ENCODE data around the gene ERBB3. TPM values are rescaled to one million over a fixed set of nuclear protein-coding genes. Genes with fewer than 3 reads are reported as not detected.
A peak's percentile ranks its signal among the peaks of the same experiment; 100 is the strongest.

ERBB3 gene
- total RNA-seq, 6 donors from 2014 or later, result 56.8 to 171 (median 101) TPM

GRCh38 chr12:56129942-56130495, 50.1 kb downstream of the ERBB3 start:
- WGBS, 2 donors, result 61 to 62% methylated on average over 22 of the region's 22 CpGs
- H3K27ac ChIP-seq, result peak overlapping the region; percentile 84 to 95 (median 90)
- H3K36me3 ChIP-seq, result peaks cover 18 to 47% (median 41%) of the 10 kb centered on the region in 4 donors
- TF ChIP-seq POLR2AphosphoS5 (IDR thresholded peaks at IDR 0.05) (no peak), POLR2A (IDR thresholded peaks at IDR 0.05) (no peak), EP300 (IDR thresholded peaks at IDR 0.05) (no peak)
- TF ChIP-seq, protein P1, sequence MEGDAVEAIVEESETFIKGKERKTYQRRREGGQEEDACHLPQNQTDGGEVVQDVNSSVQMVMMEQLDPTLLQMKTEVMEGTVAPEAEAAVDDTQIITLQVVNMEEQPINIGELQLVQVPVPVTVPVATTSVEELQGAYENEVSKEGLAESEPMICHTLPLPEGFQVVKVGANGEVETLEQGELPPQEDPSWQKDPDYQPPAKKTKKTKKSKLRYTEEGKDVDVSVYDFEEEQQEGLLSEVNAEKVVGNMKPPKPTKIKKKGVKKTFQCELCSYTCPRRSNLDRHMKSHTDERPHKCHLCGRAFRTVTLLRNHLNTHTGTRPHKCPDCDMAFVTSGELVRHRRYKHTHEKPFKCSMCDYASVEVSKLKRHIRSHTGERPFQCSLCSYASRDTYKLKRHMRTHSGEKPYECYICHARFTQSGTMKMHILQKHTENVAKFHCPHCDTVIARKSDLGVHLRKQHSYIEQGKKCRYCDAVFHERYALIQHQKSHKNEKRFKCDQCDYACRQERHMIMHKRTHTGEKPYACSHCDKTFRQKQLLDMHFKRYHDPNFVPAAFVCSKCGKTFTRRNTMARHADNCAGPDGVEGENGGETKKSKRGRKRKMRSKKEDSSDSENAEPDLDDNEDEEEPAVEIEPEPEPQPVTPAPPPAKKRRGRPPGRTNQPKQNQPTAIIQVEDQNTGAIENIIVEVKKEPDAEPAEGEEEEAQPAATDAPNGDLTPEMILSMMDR (IDR thresholded peaks at IDR 0.05), result no peak
- no peak for DNase-seq
- ATAC-seq (ENCODE audit: low FRiP score in 2 of 2), result no peak
- no peaks in the 10 kb centered on the region for H3K27me3 ChIP-seq
- H3K4me1 ChIP-seq, result peaks cover 31 to 49% (median 36%) of the 10 kb centered on the region in 4 donors
- H3K9me3 ChIP-seq, result no peaks in the 10 kb centered on the region
- peak overlapping the region in 3 of 4 donors; percentile 63 to 94 (median 70) for H3K4me3 ChIP-seq

- 79 to 95% methylated on average over 4 of the region's 4 CpGs for WGBS, 2 donors
- ATAC-seq (ENCODE audit: low FRiP score in 2 of 2) (no peak), DNase-seq (no peak)
- Histone ChIP-seq H3K9me3 (no peaks in the 10 kb centered on the region), H3K27me3 (no peaks in the 10 kb centered on the region), H3K36me3 (peaks cover 18 to 55% (median 46%) of the 10 kb centered on the region in 4 donors), H3K4me1 (peaks cover 22 to 41% (median 29%) of the 10 kb centered on the region in 4 donors), H3K4me3 (no peak overlapping the region), H3K27ac (peak overlapping the region in 1 of 4 donors; percentile 95)
- TF ChIP-seq, protein P1 (IDR thresholded peaks at IDR 0.05), result no peak
- TF ChIP-seq POLR2AphosphoS5 (IDR thresholded peaks at IDR 0.05), result no peak
Observed at GRCh38 chr12:56130876-56131275, 50.9 kb downstream of the ERBB3 start.

DNA sequence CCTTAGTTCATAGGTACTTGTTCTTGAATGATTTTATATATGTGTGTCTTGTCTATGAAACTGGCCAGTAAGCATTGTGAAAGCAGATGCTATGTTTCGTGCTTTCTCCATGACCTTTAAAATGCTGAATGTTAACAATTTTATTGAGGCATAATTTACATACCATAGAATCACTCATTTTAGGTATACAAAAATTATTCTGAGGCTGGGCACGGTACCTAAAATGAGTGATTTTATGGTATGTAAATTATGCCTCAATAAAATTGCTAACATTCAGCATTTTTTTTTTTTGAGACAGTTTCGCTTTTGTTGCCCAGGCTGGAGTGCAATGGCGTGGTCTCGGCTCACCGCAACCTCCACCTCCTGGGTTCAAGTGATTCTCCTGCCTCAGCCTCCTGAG, 54.9 kb downstream of the ERBB3 start:
- Histone ChIP-seq H3K36me3 (peaks cover 34 to 91% (median 79%) of the 10 kb centered on the region in 4 donors), H3K27ac (no peak overlapping the region)
- 96 to 97% methylated on average over 6 of the region's 6 CpGs for WGBS, 2 donors

GRCh38 chr12:56137853-56138571, 58.0 kb downstream of the ERBB3 start:
- H3K4me1 ChIP-seq, result peaks cover 0 to 6% (median 2%) of the 10 kb centered on the region in 4 donors
- H3K4me3 ChIP-seq, result no peak overlapping the region
- 92 to 93% methylated on average over 12 to 14 of the region's 14 CpGs for WGBS, 2 donors
- no peak for DNase-seq
- no peaks in the 10 kb centered on the region for H3K9me3 ChIP-seq
- H3K27ac ChIP-seq, result no peak overlapping the region
- no peak for TF ChIP-seq EP300 (IDR thresholded peaks at IDR 0.05)
- TF ChIP-seq POLR2AphosphoS5 (IDR thresholded peaks at IDR 0.05), result no peak
- TF ChIP-seq POLR2A (IDR thresholded peaks at IDR 0.05), result no peak
- TF ChIP-seq, protein P1 (IDR thresholded peaks at IDR 0.05), result no peak
- ATAC-seq (ENCODE audit: low FRiP score in 2 of 2), result no peak
- H3K27me3 ChIP-seq, result no peaks in the 10 kb centered on the region
- peaks cover 29 to 93% (median 76%) of the 10 kb centered on the region in 4 donors for H3K36me3 ChIP-seq

More for the DNA sequence above, 54.9 kb downstream of the ERBB3 start:
- Histone ChIP-seq H3K9me3 (no peaks in the 10 kb centered on the region), H3K4me1 (peaks cover 2 to 7% (median 6%) of the 10 kb centered on the region in 4 donors), H3K4me3 (no peak overlapping the region), H3K27me3 (no peaks in the 10 kb centered on the region)
- DNase-seq, result no peak
- no peak for ATAC-seq (ENCODE audit: low FRiP score in 2 of 2)
- TF ChIP-seq POLR2AphosphoS5 (IDR thresholded peaks at IDR 0.05) (no peak), POLR2A (IDR thresholded peaks at IDR 0.05) (no peak), EP300 (IDR thresholded peaks at IDR 0.05) (no peak)
- TF ChIP-seq, protein P1 (IDR thresholded peaks at IDR 0.05), result no peak

Measured in upper lobe of left lung (tissue), 6 donors.